DMS79 (cell line): ENCODE data around the gene DMTF1.

Source experiments
- DNase-seq: peaks from one replicate; lab custom pipeline; 2025; lab: John Stamatoyannopoulos, UW

DMTF1 gene

GRCh38 chr7:87147500-87147899 is 4.8 kb upstream of the DMTF1 start:
- DNase-seq, result no peak

- DNase-seq, result no peak
Observed at GRCh38 chr7:87148332-87148955, 3.8 kb upstream of the DMTF1 start.

GRCh38 chr7:87151002-87151728 is 1.1 kb upstream of the DMTF1 start:
- no peak for DNase-seq

- no peak for DNase-seq
Observed at GRCh38 chr7:87151729-87152111, 533 bp upstream of the DMTF1 start.

- DNase-seq, result no peak
Observed at GRCh38 chr7:87152897-87153641, 816 bp downstream of the DMTF1 start.

GRCh38 chr7:87154166-87154565 is 1.9 kb downstream of the DMTF1 start:
- no peak for DNase-seq

- DNase-seq, result no peak
Observed at GRCh38 chr7:87154569-87154968, 2.3 kb downstream of the DMTF1 start.

- DNase-seq, result no peak
Observed at GRCh38 chr7:87155788-87156187, 3.5 kb downstream of the DMTF1 start.

- DNase-seq, result no peak
Observed at GRCh38 chr7:87156709-87157108, 4.5 kb downstream of the DMTF1 start.

GRCh38 chr7:87159538-87159937 is 7.3 kb downstream of the DMTF1 start:
- DNase-seq, result no peak

GRCh38 chr7:87164433-87164832 is 12.2 kb downstream of the DMTF1 start:
- DNase-seq, result no peak

GRCh38 chr7:87170828-87171227 is 18.6 kb downstream of the DMTF1 start:
- no peak for DNase-seq

GRCh38 chr7:87171282-87171934 is 19.2 kb downstream of the DMTF1 start:
- no peak for DNase-seq

GRCh38 chr7:87173471-87173870 is 21.2 kb downstream of the DMTF1 start:
- DNase-seq, result no peak

GRCh38 chr7:87178320-87178719 is 26.1 kb downstream of the DMTF1 start:
- no peak for DNase-seq

- no peak for DNase-seq
Observed at GRCh38 chr7:87179180-87179579, 26.9 kb downstream of the DMTF1 start.

- no peak for DNase-seq
Observed at GRCh38 chr7:87187120-87187519, 34.9 kb downstream of the DMTF1 start.

- no peak for DNase-seq
Observed at GRCh38 chr7:87188930-87189329, 36.7 kb downstream of the DMTF1 start.

GRCh38 chr7:87190783-87191182 is 38.5 kb downstream of the DMTF1 start:
- no peak for DNase-seq

GRCh38 chr7:87192784-87193487 is 40.7 kb downstream of the DMTF1 start:
- DNase-seq, result no peak

GRCh38 chr7:87193912-87194311 is 41.7 kb downstream of the DMTF1 start:
- no peak for DNase-seq

- no peak for DNase-seq
Observed at GRCh38 chr7:87199241-87199640, 47.0 kb downstream of the DMTF1 start.
